ENCODE results near the gene SEL1L.
A peak's percentile ranks its signal among the peaks of the same experiment; 100 is the strongest.
"Not testable (repeated sequence)": the region's sequence is repeated elsewhere in the genome, so short reads cannot be mapped to it uniquely, and the experiment has no call there.

SEL1L gene

GRCh38 chr14:81474685-81475324 lies 58.8 kb downstream of the SEL1L start:
- DNase-seq (ENCODE audit: extremely low read depth in 1 of 2, low read depth in 1 of 2): no peak

- DNase-seq (ENCODE audit: extremely low read depth in 1 of 2, low read depth in 1 of 2): no peak
Observed at GRCh38 chr14:81474148-81474492, 59.5 kb downstream of the SEL1L start.

- no peak for DNase-seq (ENCODE audit: extremely low read depth in 1 of 2, low read depth in 1 of 2)
Observed at GRCh38 chr14:81473456-81474147, 60.1 kb downstream of the SEL1L start.

- no peak for DNase-seq (ENCODE audit: extremely low read depth in 1 of 2, low read depth in 1 of 2)
Observed at GRCh38 chr14:81472096-81472800, 61.4 kb downstream of the SEL1L start.

GRCh38 chr14:81471062-81471461 lies 62.6 kb downstream of the SEL1L start:
- DNase-seq (ENCODE audit: extremely low read depth in 1 of 2, low read depth in 1 of 2): peak in 1 of 2 donors; percentile 25

GRCh38 chr14:81470557-81470826 lies 63.2 kb downstream of the SEL1L start:
- not testable (repeated sequence) for DNase-seq (ENCODE audit: extremely low read depth in 1 of 2, low read depth in 1 of 2)

- no peak for DNase-seq (ENCODE audit: extremely low read depth in 1 of 2, low read depth in 1 of 2)
Observed at GRCh38 chr14:81466854-81467253, 66.8 kb downstream of the SEL1L start.

GRCh38 chr14:81465507-81466228 lies 68.0 kb downstream of the SEL1L start:
- no peak for DNase-seq (ENCODE audit: extremely low read depth in 1 of 2, low read depth in 1 of 2)

- not testable (repeated sequence) for DNase-seq (ENCODE audit: extremely low read depth in 1 of 2, low read depth in 1 of 2)
Observed at GRCh38 chr14:81465003-81465392, 68.7 kb downstream of the SEL1L start.

GRCh38 chr14:81464253-81465002 lies 69.2 kb downstream of the SEL1L start:
- peak; percentile 17 to 23 for DNase-seq (ENCODE audit: extremely low read depth in 1 of 2, low read depth in 1 of 2)

GRCh38 chr14:81462356-81462755 lies 71.3 kb downstream of the SEL1L start:
- DNase-seq (ENCODE audit: extremely low read depth in 1 of 2, low read depth in 1 of 2): not testable (repeated sequence)

- DNase-seq (ENCODE audit: extremely low read depth in 1 of 2, low read depth in 1 of 2): no peak
Observed at GRCh38 chr14:81459912-81460311, 73.7 kb downstream of the SEL1L start.

GRCh38 chr14:81458352-81458751 lies 75.3 kb downstream of the SEL1L start:
- no peak for DNase-seq (ENCODE audit: extremely low read depth in 1 of 2, low read depth in 1 of 2)

- no peak for DNase-seq (ENCODE audit: extremely low read depth in 1 of 2, low read depth in 1 of 2)
Observed at GRCh38 chr14:81455390-81455789, 78.3 kb downstream of the SEL1L start.

GRCh38 chr14:81454572-81455218 lies 79.0 kb downstream of the SEL1L start:
- DNase-seq (ENCODE audit: extremely low read depth in 1 of 2, low read depth in 1 of 2): no peak

- DNase-seq (ENCODE audit: extremely low read depth in 1 of 2, low read depth in 1 of 2): no peak
Observed at GRCh38 chr14:81453166-81453766, 80.4 kb downstream of the SEL1L start.

GRCh38 chr14:81452341-81453133 lies 81.1 kb downstream of the SEL1L start:
- no peak for DNase-seq (ENCODE audit: extremely low read depth in 1 of 2, low read depth in 1 of 2)

- no peak for DNase-seq (ENCODE audit: extremely low read depth in 1 of 2, low read depth in 1 of 2)
Observed at GRCh38 chr14:81450976-81451375, 82.7 kb downstream of the SEL1L start.

GRCh38 chr14:81450100-81450531 lies 83.5 kb downstream of the SEL1L start:
- no peak for DNase-seq (ENCODE audit: extremely low read depth in 1 of 2, low read depth in 1 of 2)

Measured in stimulated activated CD8-positive, alpha-beta memory T cell treated with anti-CD3 and anti-CD28 coated beads, Interleukin-7, amount 100 ng/mL, for 48 hours (primary cell).